IPS-NIHi7 (cell line): Measurements from ENCODE around the gene UPK3A.

ENCODE experiments used
- DNase-seq: peaks from one replicate; pipeline ENCODE4 v3.0.0; 2012; ENCODE audit warnings: mixed read lengths; ENCODE audit errors: extremely low spot score

Gene UPK3A

GRCh38 chr22:45329530-45329936, 44.8 kb downstream of the UPK3A start:
- DNase-seq = no peak

- DNase-seq = no peak
Observed at GRCh38 chr22:45330548-45330947, 45.8 kb downstream of the UPK3A start.

GRCh38 chr22:45331486-45331885, 46.7 kb downstream of the UPK3A start:
- DNase-seq = no peak

- no peak for DNase-seq
Observed at GRCh38 chr22:45332001-45332400, 47.3 kb downstream of the UPK3A start.

DNA sequence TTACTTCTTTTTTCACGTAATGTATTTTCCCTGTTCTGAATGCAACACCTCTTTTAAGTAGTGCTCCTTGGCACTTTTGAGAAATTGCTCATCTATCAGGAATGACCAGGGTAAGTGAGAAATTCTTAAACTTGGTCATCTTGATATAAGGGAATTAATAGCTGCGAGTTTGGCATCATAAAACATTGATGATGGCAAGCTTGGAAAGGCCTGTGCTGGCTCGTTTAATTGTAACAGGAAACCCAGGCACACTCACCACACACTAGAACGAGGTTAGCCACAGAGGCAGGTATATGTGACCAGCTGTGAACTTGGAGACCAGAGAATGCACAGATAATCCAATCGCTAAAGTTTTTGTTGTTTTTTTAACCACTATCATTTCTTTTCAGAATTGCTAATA, 49.3 kb downstream of the UPK3A start:
- DNase-seq = no peak

- no peak for DNase-seq
Observed at GRCh38 chr22:45334528-45334927, 49.8 kb downstream of the UPK3A start.

- DNase-seq = peak; percentile 81
Observed at GRCh38 chr22:45335021-45335818, 50.5 kb downstream of the UPK3A start.

DNA sequence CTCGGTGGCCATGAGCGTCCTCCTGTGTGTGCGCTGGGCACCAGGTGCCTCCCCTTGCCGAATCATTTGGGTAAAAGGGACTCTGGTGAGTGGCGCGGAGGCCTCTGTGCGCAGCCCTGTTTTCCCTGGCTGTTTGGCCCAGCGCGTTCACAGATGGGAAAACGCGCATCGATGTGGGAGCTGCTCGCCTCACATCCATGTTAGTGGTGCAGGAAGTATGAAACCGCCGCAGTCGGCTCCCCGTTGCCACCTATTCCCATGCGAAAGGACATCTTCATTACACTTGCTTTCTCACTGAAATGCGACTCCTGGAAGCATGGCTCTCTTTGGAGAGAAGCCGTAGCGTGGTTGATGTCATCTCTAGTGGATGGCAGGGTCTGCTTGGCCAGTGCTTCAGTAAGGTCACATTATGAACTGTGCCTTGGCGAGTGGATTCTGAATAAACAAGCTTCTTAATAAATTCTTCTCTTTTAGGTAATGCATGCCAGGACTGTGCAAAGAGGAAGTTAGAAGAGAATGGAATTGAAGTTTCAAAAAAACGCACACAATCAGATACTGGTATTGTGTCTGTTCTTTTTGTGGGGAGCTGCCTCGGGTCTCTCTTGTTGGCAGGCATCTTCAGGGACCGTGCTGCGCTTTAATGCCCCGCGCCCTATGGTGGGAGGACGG, 51.2 kb downstream of the UPK3A start:
- no peak for DNase-seq

- no peak for DNase-seq
Observed at GRCh38 chr22:45336971-45337431, 52.3 kb downstream of the UPK3A start.

DNA sequence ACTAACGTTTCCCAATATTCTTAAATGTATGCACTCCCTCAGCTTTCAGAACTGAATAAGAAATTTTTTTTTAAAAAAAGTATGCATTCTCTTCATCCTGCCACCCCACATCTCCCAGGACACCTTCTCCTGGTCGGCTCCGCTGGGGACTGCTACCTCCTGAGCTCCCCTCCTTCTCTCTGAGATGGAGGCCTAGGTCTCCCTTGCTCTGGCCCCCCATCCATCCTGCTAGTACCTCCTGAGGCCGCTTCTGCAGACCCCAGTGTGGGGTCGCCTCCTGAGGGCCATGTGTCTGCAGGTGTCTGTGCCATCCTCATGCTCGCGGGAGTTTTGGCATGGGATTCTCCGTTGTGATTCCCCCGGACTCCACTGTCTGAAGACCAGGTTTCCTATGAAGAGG, 52.8 kb downstream of the UPK3A start:
- no peak for DNase-seq

GRCh38 chr22:45338795-45339194, 54.0 kb downstream of the UPK3A start:
- DNase-seq = no peak

DNA sequence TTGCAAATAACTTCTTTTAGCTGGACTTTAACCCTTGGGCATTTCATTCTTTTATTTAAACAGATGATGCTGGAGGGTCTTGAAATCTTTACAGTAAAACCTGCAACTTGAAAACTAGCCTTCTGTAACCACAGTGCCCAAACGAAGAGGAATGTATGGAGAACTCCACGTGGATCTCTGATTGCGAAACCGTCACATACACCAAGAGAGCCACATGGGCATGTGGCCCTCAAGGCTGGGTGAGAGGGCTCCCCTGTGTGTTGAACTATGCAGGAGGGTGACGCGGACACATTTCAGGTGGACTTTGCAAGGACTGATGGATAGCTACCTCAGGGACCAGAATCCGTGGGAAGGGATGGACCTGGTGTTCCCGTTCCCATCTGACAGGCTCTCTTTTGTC, 55.6 kb downstream of the UPK3A start:
- DNase-seq = no peak

- no peak for DNase-seq
Observed at GRCh38 chr22:45341498-45341897, 56.7 kb downstream of the UPK3A start.

DNA sequence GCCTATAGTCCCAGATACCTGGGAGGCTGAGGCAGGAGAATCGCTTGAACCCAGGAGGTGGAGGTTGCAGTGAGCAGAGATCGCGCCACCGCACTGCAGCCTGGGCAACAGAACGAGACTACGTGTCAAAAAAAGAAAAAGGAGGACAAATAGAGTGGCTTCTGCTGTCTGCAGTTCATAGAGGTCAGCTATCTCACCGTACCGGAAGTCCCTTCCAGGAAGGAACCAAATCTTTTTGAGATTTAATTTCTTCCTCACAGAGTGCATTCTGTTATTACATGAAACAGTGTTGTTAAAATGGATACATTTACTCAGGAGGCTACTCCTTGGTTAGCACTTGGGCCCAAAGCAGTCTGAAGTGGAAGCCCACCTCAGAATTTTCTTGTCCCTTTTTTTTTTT, 58.4 kb downstream of the UPK3A start:
- DNase-seq = no peak

DNA sequence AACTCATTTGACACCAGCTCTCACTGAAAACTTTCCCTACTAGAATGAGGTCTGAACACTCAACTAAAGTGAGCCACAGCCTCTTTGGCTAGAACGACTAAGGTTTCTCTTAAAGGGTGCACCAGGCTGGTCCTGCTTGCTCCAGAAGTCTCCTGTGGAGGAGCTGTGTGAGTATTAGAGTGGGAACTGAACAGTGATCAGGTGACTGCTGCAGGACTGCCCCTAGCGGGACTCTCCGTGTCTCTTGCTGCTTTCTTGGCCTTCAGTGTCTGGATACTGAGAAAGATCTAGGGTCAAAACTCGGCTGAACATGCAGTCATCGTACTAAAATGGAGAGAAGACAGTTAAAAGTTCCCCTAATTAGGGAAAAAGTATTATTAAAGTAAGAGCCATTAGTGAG, 59.6 kb downstream of the UPK3A start:
- DNase-seq = peak; percentile 42
